ENCODE measurements around the gene CAB39L.

CAB39L gene

GRCh38 chr13:49464621-49465325, 20.9 kb upstream of the CAB39L start:
- peak; percentile 40 for DNase-seq (ENCODE audit: low read depth)
- H3K4me3 ChIP-seq (ENCODE audit: control insufficient read depth, low read depth, low read length): no peak overlapping the region
- TF ChIP-seq, protein P1, sequence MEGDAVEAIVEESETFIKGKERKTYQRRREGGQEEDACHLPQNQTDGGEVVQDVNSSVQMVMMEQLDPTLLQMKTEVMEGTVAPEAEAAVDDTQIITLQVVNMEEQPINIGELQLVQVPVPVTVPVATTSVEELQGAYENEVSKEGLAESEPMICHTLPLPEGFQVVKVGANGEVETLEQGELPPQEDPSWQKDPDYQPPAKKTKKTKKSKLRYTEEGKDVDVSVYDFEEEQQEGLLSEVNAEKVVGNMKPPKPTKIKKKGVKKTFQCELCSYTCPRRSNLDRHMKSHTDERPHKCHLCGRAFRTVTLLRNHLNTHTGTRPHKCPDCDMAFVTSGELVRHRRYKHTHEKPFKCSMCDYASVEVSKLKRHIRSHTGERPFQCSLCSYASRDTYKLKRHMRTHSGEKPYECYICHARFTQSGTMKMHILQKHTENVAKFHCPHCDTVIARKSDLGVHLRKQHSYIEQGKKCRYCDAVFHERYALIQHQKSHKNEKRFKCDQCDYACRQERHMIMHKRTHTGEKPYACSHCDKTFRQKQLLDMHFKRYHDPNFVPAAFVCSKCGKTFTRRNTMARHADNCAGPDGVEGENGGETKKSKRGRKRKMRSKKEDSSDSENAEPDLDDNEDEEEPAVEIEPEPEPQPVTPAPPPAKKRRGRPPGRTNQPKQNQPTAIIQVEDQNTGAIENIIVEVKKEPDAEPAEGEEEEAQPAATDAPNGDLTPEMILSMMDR (conservative IDR thresholded peaks at IDR 0.05; ENCODE audit: control insufficient read depth, insufficient read depth, low read depth, low read length): no peak

- no peak overlapping the region for H3K4me3 ChIP-seq (ENCODE audit: control insufficient read depth, low read depth, low read length)
- TF ChIP-seq, protein P1 (conservative IDR thresholded peaks at IDR 0.05; ENCODE audit: control insufficient read depth, insufficient read depth, low read depth, low read length): no peak
- no peak for DNase-seq (ENCODE audit: low read depth)
Observed at GRCh38 chr13:49464085-49464484, 20.2 kb upstream of the CAB39L start.

GRCh38 chr13:49459580-49459979, 15.7 kb upstream of the CAB39L start:
- no peak overlapping the region for H3K4me3 ChIP-seq (ENCODE audit: control insufficient read depth, low read depth, low read length)
- DNase-seq (ENCODE audit: low read depth): no peak
- TF ChIP-seq, protein P1 (conservative IDR thresholded peaks at IDR 0.05; ENCODE audit: control insufficient read depth, insufficient read depth, low read depth, low read length): no peak

DNA sequence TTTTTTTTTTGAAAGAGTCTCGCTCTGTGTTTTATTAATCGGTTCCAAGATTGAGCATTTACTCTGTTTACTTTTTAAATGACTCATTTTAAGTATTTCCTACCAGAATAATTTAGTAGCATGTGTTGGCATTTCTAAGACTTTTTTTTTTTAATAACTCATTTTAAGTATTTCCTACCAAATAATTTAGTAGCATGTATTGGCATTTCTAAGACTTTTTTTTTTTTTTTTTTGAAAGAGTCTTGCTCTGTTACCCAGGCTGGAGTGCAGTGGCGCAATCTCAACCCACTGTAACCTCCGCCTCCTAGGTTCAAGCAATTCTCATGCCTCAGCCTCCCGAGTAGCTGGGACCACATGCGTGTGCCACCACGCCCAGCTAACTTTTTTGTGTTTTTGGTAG, 13.4 kb upstream of the CAB39L start:
- no peak overlapping the region for H3K4me3 ChIP-seq (ENCODE audit: control insufficient read depth, low read depth, low read length)
- DNase-seq (ENCODE audit: low read depth): peak; percentile 60
- TF ChIP-seq, protein P1 (conservative IDR thresholded peaks at IDR 0.05; ENCODE audit: control insufficient read depth, insufficient read depth, low read depth, low read length): no peak

DNA sequence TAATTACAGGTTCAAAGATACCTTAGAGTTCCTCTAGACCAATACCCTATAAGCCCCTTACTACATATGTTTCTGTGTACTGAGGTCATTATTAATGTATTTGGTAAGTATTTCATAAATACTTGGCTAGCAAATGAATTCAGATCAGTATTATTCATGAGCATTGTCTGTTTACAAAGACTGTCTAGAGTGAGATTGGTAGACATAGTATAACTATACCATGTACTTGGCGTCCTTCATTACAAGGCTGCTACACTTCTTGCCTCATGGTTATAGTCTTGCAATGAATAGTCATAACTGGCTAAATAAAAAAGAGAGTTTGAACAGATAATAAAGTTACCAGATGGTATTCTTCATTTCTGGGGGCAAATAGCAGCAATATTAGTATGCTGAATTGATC, 12.3 kb upstream of the CAB39L start:
- TF ChIP-seq, protein P1 (conservative IDR thresholded peaks at IDR 0.05; ENCODE audit: control insufficient read depth, insufficient read depth, low read depth, low read length): no peak
- H3K4me3 ChIP-seq (ENCODE audit: control insufficient read depth, low read depth, low read length): no peak overlapping the region
- DNase-seq (ENCODE audit: low read depth): peak; percentile 18

DNA sequence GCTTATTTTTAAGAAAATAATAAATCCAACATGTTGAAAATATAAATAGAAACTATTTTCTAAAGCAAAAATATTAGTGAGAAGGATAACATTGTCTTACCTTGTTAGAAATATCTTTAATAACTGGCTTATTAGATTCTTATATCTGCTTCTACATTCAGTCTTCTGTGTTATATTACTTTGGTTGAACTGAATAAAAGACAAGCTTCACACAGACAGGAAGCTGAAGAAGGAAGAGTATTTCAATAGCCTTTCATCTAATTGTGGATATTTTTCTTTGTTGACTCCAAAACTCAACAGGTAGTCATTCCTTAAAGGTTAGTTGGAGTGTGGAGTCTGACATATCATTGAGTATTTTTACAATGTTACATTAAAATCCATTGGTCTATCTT, 11.1 kb upstream of the CAB39L start:
- H3K4me3 ChIP-seq (ENCODE audit: control insufficient read depth, low read depth, low read length): no peak overlapping the region
- no peak for DNase-seq (ENCODE audit: low read depth)
- TF ChIP-seq, protein P1 (conservative IDR thresholded peaks at IDR 0.05; ENCODE audit: control insufficient read depth, insufficient read depth, low read depth, low read length): no peak

Data from fibroblast of mammary gland (primary cell).